ENCODE measurements around the gene ALK. TPM values are rescaled to one million over a fixed set of nuclear protein-coding genes. Genes with fewer than 3 reads are reported as not detected.

ALK gene
- total and polyA plus RNA-seq, 10 of the 15 experiments (the other 5 are each of a cell fraction or from before 2014, with no cell fraction given) = 0.11 TPM; not detected in 9

GRCh38 chr2:29659178-29659577 lies 262.2 kb downstream of the ALK start:
- ChIA-PET POLR2A (no interaction called here), SMC1A (ENCODE audit: uncharacterized antibody, unreplicated experiment) (no interaction called here)

DNA sequence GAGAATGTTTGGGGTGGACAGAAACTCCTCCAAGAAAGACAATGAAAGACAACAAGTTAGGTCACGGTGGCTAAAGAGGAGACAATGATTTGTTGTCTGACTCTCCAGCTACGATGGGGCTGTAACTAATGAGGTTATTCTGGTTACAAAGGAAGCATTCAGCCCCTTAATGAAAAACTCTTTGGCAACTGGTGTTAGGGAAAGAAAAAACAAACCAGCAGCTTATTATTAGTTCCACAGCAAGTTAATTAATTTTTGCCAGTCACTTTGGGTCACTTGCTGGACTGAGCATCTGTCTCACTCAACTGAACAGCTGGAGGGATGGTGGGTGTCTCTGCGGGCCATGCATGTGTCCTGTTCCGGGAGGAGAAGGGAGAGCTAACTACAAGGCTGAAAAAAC lies 263.7 kb downstream of the ALK start:
- no peak overlapping the region for H2AFZ ChIP-seq (ENCODE audit: control insufficient read depth, low read depth, low read length)
- H3K36me3 ChIP-seq (ENCODE audit: control insufficient read depth in 2 of 2, insufficient read depth in 2 of 2, low read length in 1 of 2) = no peaks in the 10 kb centered on the region
- BruUV-seq (replicated peaks) = no TSS peak
- ChIA-PET POLR2A (no interaction called here), RAD21 (ENCODE audit: unreplicated experiment) (no interaction called here), SMC1A (ENCODE audit: uncharacterized antibody, unreplicated experiment) (no interaction called here), CTCF (interaction anchor here (1.4 kb wide), 1 partner anchor 32 kb away, joined by 3 read pairs; no protein-coding TSS in a partner anchor)
- intact Hi-C loops (cut with micrococcal nuclease; ENCODE audit: unreplicated experiment) = no loop called here
- WGBS (ENCODE audit: insufficient coverage, insufficient replicate concordance, low lambda C conversion rate, missing lambda C conversion rate) = 11% methylated on average over 4 of the region's 4 CpGs
- in situ Hi-C loops (cut with MboI) = no loop called here
- no peaks in the 10 kb centered on the region; a peak in 1 of 4 replicates for H3K27me3 ChIP-seq (replicated peaks in 1 of 2; ENCODE audit: control insufficient read depth in 2 of 2, insufficient read depth in 2 of 2, low read length in 1 of 2)
- H3K79me2 ChIP-seq (ENCODE audit: control insufficient read depth, insufficient read depth, low read length) = no peaks in the 10 kb centered on the region
- H3K27ac ChIP-seq (ENCODE audit: control insufficient read depth, insufficient read depth) = no peak overlapping the region
- H3K9ac ChIP-seq (ENCODE audit: control insufficient read depth, insufficient read depth, low read length) = no peak overlapping the region
- no peaks in the 10 kb centered on the region for H3K4me1 ChIP-seq (ENCODE audit: control insufficient read depth, insufficient read depth, low read length)
- FAIRE-seq (no peak), ATAC-seq (no peak), DNase-seq (ENCODE audit: low read depth, low spot score) (no peak)
- no peaks in the 10 kb centered on the region for H3K9me3 ChIP-seq (replicated peaks; ENCODE audit: control insufficient read depth, insufficient read depth, low read length)
- no peaks in the 10 kb centered on the region for H4K20me1 ChIP-seq (ENCODE audit: control insufficient read depth, insufficient read depth)
- no peak overlapping the region for H3K4me2 ChIP-seq (ENCODE audit: control insufficient read depth, insufficient read depth)
- no peak overlapping the region for H3K4me3 ChIP-seq
- no peak for TF ChIP-seq HCFC1 (IDR thresholded peaks at IDR 0.05; ENCODE audit: low read length)
- no peak for TF ChIP-seq POLR2AphosphoS2 (IDR thresholded peaks at IDR 0.05; ENCODE audit: low read depth, low read length)
- no peak for TF ChIP-seq RBBP5 (conservative IDR thresholded peaks at IDR 0.05)
- TF ChIP-seq, protein P1, sequence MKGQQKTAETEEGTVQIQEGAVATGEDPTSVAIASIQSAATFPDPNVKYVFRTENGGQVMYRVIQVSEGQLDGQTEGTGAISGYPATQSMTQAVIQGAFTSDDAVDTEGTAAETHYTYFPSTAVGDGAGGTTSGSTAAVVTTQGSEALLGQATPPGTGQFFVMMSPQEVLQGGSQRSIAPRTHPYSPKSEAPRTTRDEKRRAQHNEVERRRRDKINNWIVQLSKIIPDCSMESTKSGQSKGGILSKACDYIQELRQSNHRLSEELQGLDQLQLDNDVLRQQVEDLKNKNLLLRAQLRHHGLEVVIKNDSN (IDR thresholded peaks at IDR 0.05; ENCODE audit: borderline replicate concordance, extremely low read length, insufficient read depth, low read depth, low read length) = no peak
- no peak for TF ChIP-seq IRF3 (IDR thresholded peaks at IDR 0.05)
- no peak for TF ChIP-seq ESRRA (IDR thresholded peaks at IDR 0.05; ENCODE audit: low read length)
- TF ChIP-seq TARDBP (IDR thresholded peaks at IDR 0.05; ENCODE audit: borderline replicate concordance) = no peak
- no peak for TF ChIP-seq ZNF592 (IDR thresholded peaks at IDR 0.05)
- TF ChIP-seq SREBF1 (IDR thresholded peaks at IDR 0.05; ENCODE audit: low read length) = no peak
- no peak for TF ChIP-seq EGR1 (IDR thresholded peaks at IDR 0.05; ENCODE audit: borderline replicate concordance in 1 of 2, low read depth in 2 of 2, low read length in 2 of 2)
- TF ChIP-seq MTA2 (IDR thresholded peaks at IDR 0.05; ENCODE audit: low read depth) = no peak

More at GRCh38 chr2:29659178-29659577, 262.2 kb downstream of the ALK start:
- FAIRE-seq = no peak
- WGBS (ENCODE audit: insufficient coverage, insufficient replicate concordance, low lambda C conversion rate, missing lambda C conversion rate) = 3% methylated on average over 2 of the region's 2 CpGs
- Histone ChIP-seq H3K9ac (ENCODE audit: control insufficient read depth, insufficient read depth, low read length) (no peak overlapping the region), H3K27ac (ENCODE audit: control insufficient read depth, insufficient read depth) (no peak overlapping the region), H3K4me1 (ENCODE audit: control insufficient read depth, insufficient read depth, low read length) (no peaks in the 10 kb centered on the region), H3K27me3 (replicated peaks in 1 of 2; ENCODE audit: control insufficient read depth in 2 of 2, insufficient read depth in 2 of 2, low read length in 1 of 2) (no peaks in the 10 kb centered on the region; a peak in 1 of 4 replicates), H3K4me3 (no peak overlapping the region), H3K9me3 (replicated peaks; ENCODE audit: control insufficient read depth, insufficient read depth, low read length) (no peaks in the 10 kb centered on the region), H4K20me1 (ENCODE audit: control insufficient read depth, insufficient read depth) (no peaks in the 10 kb centered on the region), H3K79me2 (ENCODE audit: control insufficient read depth, insufficient read depth, low read length) (no peaks in the 10 kb centered on the region), H3K36me3 (ENCODE audit: control insufficient read depth in 2 of 2, insufficient read depth in 2 of 2, low read length in 1 of 2) (no peaks in the 10 kb centered on the region), H2AFZ (ENCODE audit: control insufficient read depth, low read depth, low read length) (no peak overlapping the region), H3K4me2 (ENCODE audit: control insufficient read depth, insufficient read depth) (no peak overlapping the region)
- ChIA-PET CTCF (no interaction called here), RAD21 (ENCODE audit: unreplicated experiment) (no interaction called here)
- DNase-seq (ENCODE audit: low read depth, low spot score) = no peak
- TF ChIP-seq JUND (IDR thresholded peaks at IDR 0.05; ENCODE audit: low read depth, low read length) (no peak), BRCA1 (IDR thresholded peaks at IDR 0.05; ENCODE audit: low read depth, low read length) (no peak), NFXL1 (IDR thresholded peaks at IDR 0.05; ENCODE audit: borderline replicate concordance) (no peak), NFIC (IDR thresholded peaks at IDR 0.05; ENCODE audit: low read depth, low read length) (no peak)
- in situ Hi-C loops (cut with MboI) = no loop called here
- no TSS peak for BruUV-seq (replicated peaks)
- intact Hi-C loops (cut with micrococcal nuclease; ENCODE audit: unreplicated experiment) = no loop called here
- no peak for ATAC-seq

Data from GM12878 (cell line).